GM19455 (cell line): Measurements from ENCODE around the gene TJP1.
"Not testable (repeated sequence)": the region's sequence is repeated elsewhere in the genome, so short reads cannot be mapped to it uniquely, and the experiment has no call there.

Experiments used
- ATAC-seq: cut with Tn5 transposase; IDR thresholded peaks from one replicate; pipeline ENCODE4 v1.9.1; 2021; ENCODE audit not compliant: unreplicated experiment

The TJP1 gene

GRCh38 chr15:29670266-29670665 lies 152.0 kb downstream of the TJP1 start:
- no peak for ATAC-seq

GRCh38 chr15:29669823-29670222 lies 152.4 kb downstream of the TJP1 start:
- no peak for ATAC-seq

GRCh38 chr15:29668120-29668602 lies 154.1 kb downstream of the TJP1 start:
- no peak for ATAC-seq

- ATAC-seq: no peak
These were observed 156.0 kb downstream of the TJP1 start for GRCh38 chr15:29666241-29666640.

GRCh38 chr15:29665444-29666003 lies 156.7 kb downstream of the TJP1 start:
- ATAC-seq: no peak

- ATAC-seq: no peak
These were observed 157.9 kb downstream of the TJP1 start for GRCh38 chr15:29664406-29664805.

- not testable (repeated sequence) for ATAC-seq
These were observed 164.8 kb downstream of the TJP1 start for GRCh38 chr15:29657476-29657817.

GRCh38 chr15:29656636-29657475 lies 165.4 kb downstream of the TJP1 start:
- ATAC-seq: no peak

- no peak for ATAC-seq
These were observed 169.7 kb downstream of the TJP1 start for GRCh38 chr15:29652595-29652994.

GRCh38 chr15:29651476-29652233 lies 170.6 kb downstream of the TJP1 start:
- ATAC-seq: no peak
